Neutrophil (primary cell): ENCODE data around the gene PIAS1.

Experiments
- H3K27ac ChIP-seq: fragments of 200-600 bp; sonication (generic); 2 replicates; pipeline ENCODE4 v1.5.1; 2016; ENCODE audit warnings: mild to moderate bottlenecking, moderate library complexity
- H3K27me3 ChIP-seq: fragments of 200-600 bp; sonication (generic); 2 replicates; pipeline ENCODE4 v1.6.0; 2016; ENCODE audit warnings: mild to moderate bottlenecking
- H3K36me3 ChIP-seq: fragments of 200-600 bp; sonication (generic); 2 replicates; pipeline ENCODE4 v1.5.1; 2017
- H3K4me1 ChIP-seq, 2 experiments: fragments of 200-600 bp in 1 of 2; sonication (generic) in 1 of 2; 1 replicate in 1 of 2; 2 replicates in 1 of 2; pipeline versions ENCODE4 v1.5.1 to v1.6.1; 2013 to 2016; ENCODE audit warnings: low read depth in 1 of 2, low read length in 1 of 2, mild to moderate bottlenecking in 1 of 2, moderate library complexity in 1 of 2; ENCODE audit not compliant: control insufficient read depth in 1 of 2, insufficient read depth in 1 of 2
- H3K4me3 ChIP-seq, 2 experiments: fragments of 200-600 bp in 1 of 2; sonication (generic) in 1 of 2; 1 replicate in 1 of 2; 2 replicates in 1 of 2; pipeline ENCODE4 v1.5.1; 2013 to 2016; ENCODE audit warnings: low read depth in 1 of 2, low read length in 1 of 2, mild to moderate bottlenecking in 1 of 2, moderate library complexity in 1 of 2
- H3K9me3 ChIP-seq: fragments of 200-600 bp; sonication (generic); 2 replicates; pipeline ENCODE4 v1.5.1; 2016
- CTCF ChIP-seq: fragments of 200-600 bp; sonication (generic); IDR thresholded peaks from 2 replicates; pipeline ENCODE4 v1.5.1; 2016; ENCODE audit warnings: antibody characterized with exemption

Gene PIAS1

DNA sequence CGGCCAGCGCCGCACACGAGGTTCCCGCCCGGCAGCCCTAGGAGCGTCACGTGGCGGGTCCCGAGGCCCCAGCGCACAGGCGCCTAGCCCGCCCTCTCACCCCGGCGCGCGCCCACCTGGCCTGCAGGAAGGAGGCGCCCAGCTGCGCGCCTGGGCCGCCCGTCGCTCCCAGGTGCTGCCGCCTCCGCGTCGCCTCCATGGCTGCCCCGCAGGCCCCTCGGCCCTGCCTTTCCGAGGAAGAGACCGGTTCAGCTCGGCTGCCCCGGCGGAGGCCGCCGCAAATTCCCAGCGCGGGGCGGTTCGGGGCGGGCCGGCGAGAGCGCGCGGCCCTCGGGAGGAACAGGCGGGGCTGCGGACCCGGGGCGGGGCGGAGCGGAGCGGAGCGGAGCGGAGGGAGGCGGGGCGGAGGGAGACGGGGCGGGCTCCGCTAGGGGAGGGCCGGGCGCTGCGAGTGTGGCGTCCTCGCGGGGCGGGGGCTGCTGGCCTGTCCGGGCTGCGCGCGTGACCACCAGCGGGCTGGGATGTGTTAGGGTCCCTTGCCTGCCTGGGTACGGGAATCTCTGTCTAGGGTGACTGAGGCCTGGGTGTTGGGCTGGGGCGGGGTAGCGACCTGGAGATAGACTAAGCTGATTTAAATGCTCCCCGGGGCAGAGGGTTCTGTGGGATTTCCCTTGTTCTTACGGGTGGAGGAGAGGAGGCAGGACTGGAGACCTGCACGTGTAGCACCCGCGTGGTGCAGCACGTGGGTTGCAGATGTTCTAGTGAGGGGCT, 175.5 kb downstream of the PIAS1 start, which contains the start of gene CLN6:
Gene CLN6, minus strand, starts transcription at position 343 of the 771 bp plus-strand sequence. Its CDS starts 144 bp downstream, at position 199.
- peaks cover 20 to 42% of the 10 kb centered on the region in 2 experiments for H3K4me1 ChIP-seq
- H3K27ac ChIP-seq, result peak within 1 kb of the TSS; percentile 81
- H3K4me3 ChIP-seq, result peak within 1 kb of the TSS; percentile 79 to 91
- H3K36me3 ChIP-seq, result no peaks in the 10 kb centered on the region
- H3K9me3 ChIP-seq, result no peaks in the 10 kb centered on the region
- peak; percentile 60 for TF ChIP-seq CTCF
- H3K27me3 ChIP-seq, result no peaks in the 10 kb centered on the region

- Histone ChIP-seq H3K4me3 (peak overlapping the region; percentile 79 to 91), H3K27ac (peak overlapping the region; percentile 81), H3K4me1 (peaks cover 20 to 42% of the 10 kb centered on the region in 2 experiments), H3K27me3 (no peaks in the 10 kb centered on the region), H3K9me3 (no peaks in the 10 kb centered on the region), H3K36me3 (no peaks in the 10 kb centered on the region)
- no peak for TF ChIP-seq CTCF
These were observed 176.3 kb downstream of the PIAS1 start for GRCh38 chr15:68230157-68231100.

- no peak overlapping the region for H3K4me3 ChIP-seq
- peaks cover 20 to 42% of the 10 kb centered on the region in 2 experiments for H3K4me1 ChIP-seq
- TF ChIP-seq CTCF, result no peak
These were observed 177.1 kb downstream of the PIAS1 start for GRCh38 chr15:68231102-68231818.

GRCh38 chr15:68232449-68232848, 178.3 kb downstream of the PIAS1 start:
- Histone ChIP-seq H3K27me3 (no peaks in the 10 kb centered on the region), H3K4me3 (peak overlapping the region in 1 of 2 experiments; percentile 9), H3K27ac (peak overlapping the region; percentile 38), H3K36me3 (no peaks in the 10 kb centered on the region), H3K9me3 (no peaks in the 10 kb centered on the region), H3K4me1 (peaks cover 20 to 42% of the 10 kb centered on the region in 2 experiments)
- TF ChIP-seq CTCF, result no peak

More at GRCh38 chr15:68231102-68231818, 177.1 kb downstream of the PIAS1 start:
- Histone ChIP-seq H3K36me3 (no peaks in the 10 kb centered on the region), H3K9me3 (no peaks in the 10 kb centered on the region), H3K27me3 (no peaks in the 10 kb centered on the region), H3K27ac (no peak overlapping the region)

- TF ChIP-seq CTCF, result no peak
- peak overlapping the region; percentile 38 for H3K27ac ChIP-seq
- peak overlapping the region in 1 of 2 experiments; percentile 9 for H3K4me3 ChIP-seq
- H3K9me3 ChIP-seq, result no peaks in the 10 kb centered on the region
- H3K4me1 ChIP-seq, result peaks cover 17 to 41% of the 10 kb centered on the region in 2 experiments
- no peaks in the 10 kb centered on the region for H3K27me3 ChIP-seq
- H3K36me3 ChIP-seq, result no peaks in the 10 kb centered on the region
These were observed 178.8 kb downstream of the PIAS1 start for GRCh38 chr15:68232937-68233336.
